Measurements from ENCODE around the gene PRR23B. TPM values are rescaled to one million over a fixed set of nuclear protein-coding genes. Genes with fewer than 3 reads are reported as not detected.

The PRR23B gene
- total RNA-seq (not detected), polyA plus RNA-seq (not detected)
- long read RNA-seq, donor 1 = 0 reads
- long read RNA-seq, donor 2 = 0 reads

DNA sequence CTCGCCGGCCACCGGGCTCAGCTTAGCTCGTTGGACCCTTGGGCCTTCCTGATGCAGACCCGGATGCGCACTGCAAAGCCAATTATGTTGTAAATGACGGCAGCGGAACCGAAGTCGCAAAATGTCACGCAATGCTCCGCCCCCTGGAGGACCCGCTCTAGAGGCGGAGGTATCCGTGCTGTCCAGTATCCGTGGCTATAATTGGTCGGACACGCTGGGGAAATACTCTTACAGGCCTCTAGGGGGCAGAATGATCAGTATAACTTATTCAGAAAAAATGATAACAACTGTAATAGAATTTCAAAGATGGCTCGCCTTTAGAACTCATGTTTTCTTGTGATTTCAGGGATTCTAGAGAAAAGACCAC, at the start of gene PRR23B:
PRR23B (minus strand) TSS at position 59 of the 367 bp plus-strand sequence. CDS start 265 bp downstream, outside the sequence.
- H3K9me3 ChIP-seq = peaks cover 0 to 30% (median 16%) of the 10 kb centered on the region in 8 donors
- H3K27me3 ChIP-seq (replicated peaks in 1 of 7) = peaks cover 0 to 19% (median 0%) of the 10 kb centered on the region in 7 donors
- no peaks in the 10 kb centered on the region for H3K36me3 ChIP-seq
- DNase-seq = no peak
- no peak within 1 kb of the TSS for H3K4me3 ChIP-seq
- TF ChIP-seq POLR2AphosphoS5 (IDR thresholded peaks at IDR 0.05) (no peak), POLR2A (IDR thresholded peaks at IDR 0.05) (no peak)
- TF ChIP-seq, protein P1, sequence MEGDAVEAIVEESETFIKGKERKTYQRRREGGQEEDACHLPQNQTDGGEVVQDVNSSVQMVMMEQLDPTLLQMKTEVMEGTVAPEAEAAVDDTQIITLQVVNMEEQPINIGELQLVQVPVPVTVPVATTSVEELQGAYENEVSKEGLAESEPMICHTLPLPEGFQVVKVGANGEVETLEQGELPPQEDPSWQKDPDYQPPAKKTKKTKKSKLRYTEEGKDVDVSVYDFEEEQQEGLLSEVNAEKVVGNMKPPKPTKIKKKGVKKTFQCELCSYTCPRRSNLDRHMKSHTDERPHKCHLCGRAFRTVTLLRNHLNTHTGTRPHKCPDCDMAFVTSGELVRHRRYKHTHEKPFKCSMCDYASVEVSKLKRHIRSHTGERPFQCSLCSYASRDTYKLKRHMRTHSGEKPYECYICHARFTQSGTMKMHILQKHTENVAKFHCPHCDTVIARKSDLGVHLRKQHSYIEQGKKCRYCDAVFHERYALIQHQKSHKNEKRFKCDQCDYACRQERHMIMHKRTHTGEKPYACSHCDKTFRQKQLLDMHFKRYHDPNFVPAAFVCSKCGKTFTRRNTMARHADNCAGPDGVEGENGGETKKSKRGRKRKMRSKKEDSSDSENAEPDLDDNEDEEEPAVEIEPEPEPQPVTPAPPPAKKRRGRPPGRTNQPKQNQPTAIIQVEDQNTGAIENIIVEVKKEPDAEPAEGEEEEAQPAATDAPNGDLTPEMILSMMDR (IDR thresholded peaks at IDR 0.05 in 8 of 11, conservative IDR thresholded peaks at IDR 0.05 in 3 of 11) = no peak
- intact Hi-C loops (cut with DNase I; ENCODE audit: low total_unique reads) = no loop called here
- WGBS, 5 donors = 56 to 74% (median 67%) methylated on average over 16 to 19 of the region's 19 CpGs
- no peak within 1 kb of the TSS for H3K27ac ChIP-seq
- H3K4me1 ChIP-seq = no peaks in the 10 kb centered on the region

DNA sequence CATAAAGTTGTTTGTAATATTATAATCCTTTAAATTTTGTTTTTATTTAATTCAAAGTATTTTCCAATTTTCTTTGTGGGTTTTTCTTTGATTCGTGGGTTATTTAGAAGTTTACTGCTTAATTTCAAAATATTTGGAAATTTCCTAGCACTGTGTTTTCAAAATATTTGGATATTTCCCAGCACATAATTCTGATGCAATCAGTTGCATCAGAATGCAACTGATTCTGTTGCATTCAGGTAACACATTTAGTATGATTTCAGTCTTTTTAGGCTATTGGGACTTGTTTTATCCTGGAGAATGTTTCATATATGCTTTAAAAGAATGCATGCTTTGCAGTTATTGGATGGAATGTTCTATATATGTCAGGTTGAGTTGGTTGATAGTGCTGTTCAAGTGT, 42.2 kb upstream of the PRR23B start:
- TF ChIP-seq, protein P1 (IDR thresholded peaks at IDR 0.05 in 8 of 11, conservative IDR thresholded peaks at IDR 0.05 in 3 of 11) = no peak
- TF ChIP-seq POLR2A (IDR thresholded peaks at IDR 0.05) = no peak
- TF ChIP-seq POLR2AphosphoS5 (IDR thresholded peaks at IDR 0.05) = no peak
- 15 to 38% (median 28%) methylated on average over 1 of the region's 1 CpG for WGBS, 5 donors
- intact Hi-C loops (cut with DNase I; ENCODE audit: low total_unique reads) = no loop called here

GRCh38 chr3:139052802-139053600, 32.3 kb upstream of the PRR23B start:
- DNase-seq = no peak
- H3K4me1 ChIP-seq = no peaks in the 10 kb centered on the region
- TF ChIP-seq POLR2AphosphoS5 (IDR thresholded peaks at IDR 0.05) (no peak), POLR2A (IDR thresholded peaks at IDR 0.05) (no peak)
- no peaks in the 10 kb centered on the region for H3K27me3 ChIP-seq (replicated peaks in 1 of 7)
- 60 to 88% (median 79%) methylated on average over 2 of the region's 2 CpGs for WGBS, 5 donors
- no peak overlapping the region for H3K27ac ChIP-seq
- intact Hi-C loops (cut with DNase I; ENCODE audit: low total_unique reads) = no loop called here
- H3K4me3 ChIP-seq = no peak overlapping the region
- H3K36me3 ChIP-seq = no peaks in the 10 kb centered on the region
- peaks cover 0 to 52% (median 38%) of the 10 kb centered on the region in 8 donors for H3K9me3 ChIP-seq

More for the DNA sequence above, 42.2 kb upstream of the PRR23B start:
- no peaks in the 10 kb centered on the region for H3K27me3 ChIP-seq (replicated peaks in 1 of 7)
- H3K4me1 ChIP-seq = no peaks in the 10 kb centered on the region
- peaks cover 0 to 3% (median 0%) of the 10 kb centered on the region in 8 donors for H3K9me3 ChIP-seq
- H3K27ac ChIP-seq = no peak overlapping the region
- no peaks in the 10 kb centered on the region for H3K36me3 ChIP-seq
- DNase-seq = no peak
- H3K4me3 ChIP-seq = no peak overlapping the region

DNA sequence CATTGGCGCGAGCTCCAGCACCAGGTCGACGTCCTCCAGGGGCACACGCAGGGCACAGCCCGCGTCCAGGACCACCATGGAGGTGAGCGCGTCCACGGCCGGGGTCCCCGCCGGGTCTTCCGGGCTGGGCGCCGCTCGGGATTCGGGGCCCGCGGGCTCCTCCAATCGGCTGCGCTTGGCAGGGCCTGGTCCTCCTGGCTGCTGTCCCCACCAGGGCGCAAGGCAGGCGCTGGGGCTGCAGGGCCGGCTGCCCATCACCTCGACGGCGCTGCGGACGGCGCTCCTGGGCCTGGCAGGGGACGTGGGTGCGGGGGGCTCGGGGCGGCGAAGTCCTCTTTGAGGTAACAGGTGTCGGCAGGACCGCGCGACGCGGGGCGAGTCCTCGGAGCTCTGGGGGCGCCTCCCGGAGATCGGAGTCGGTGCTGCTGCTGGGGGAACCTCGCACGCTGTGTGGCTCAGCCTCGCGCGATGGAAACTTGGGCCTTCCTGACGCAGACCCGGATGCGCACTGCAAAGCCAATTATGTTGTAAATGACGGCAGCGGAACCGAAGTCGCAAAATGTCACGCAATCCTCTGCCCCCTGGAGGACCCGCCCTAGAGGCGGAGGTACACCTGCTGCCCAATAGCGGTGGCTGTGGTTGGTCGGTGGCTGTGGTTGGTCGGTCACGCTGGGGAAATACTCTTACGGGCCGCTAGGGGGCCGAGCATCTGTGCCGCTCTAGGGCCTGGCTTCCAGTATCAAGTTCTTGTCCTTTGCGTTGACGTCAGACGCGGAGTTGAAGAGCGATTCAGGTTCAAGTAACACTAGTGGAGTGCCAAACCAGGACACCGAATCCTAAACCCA, 23.9 kb upstream of the PRR23B start, which contains the start of gene PRR23C:
PRR23C (minus strand) TSS at position 527 of the 845 bp plus-strand sequence; CDS start at position 255, 272 bp downstream.
- H3K4me1 ChIP-seq = no peaks in the 10 kb centered on the region
- H3K9me3 ChIP-seq = peaks cover 0 to 59% (median 22%) of the 10 kb centered on the region in 8 donors
- no peak for TF ChIP-seq POLR2A (IDR thresholded peaks at IDR 0.05)
- TF ChIP-seq, protein P1 (IDR thresholded peaks at IDR 0.05 in 8 of 11, conservative IDR thresholded peaks at IDR 0.05 in 3 of 11) = no peak
- no peak for TF ChIP-seq POLR2AphosphoS5 (IDR thresholded peaks at IDR 0.05)
- no peak within 1 kb of the TSS for H3K4me3 ChIP-seq
- H3K27me3 ChIP-seq (replicated peaks in 1 of 7) = peaks cover 0 to 16% (median 0%) of the 10 kb centered on the region in 7 donors
- WGBS, 5 donors = 48 to 75% (median 60%) methylated on average over 32 to 77 of the region's 77 CpGs
- H3K36me3 ChIP-seq = no peaks in the 10 kb centered on the region
- H3K27ac ChIP-seq = no peak within 1 kb of the TSS
- intact Hi-C loops (cut with DNase I; ENCODE audit: low total_unique reads) = no loop called here
- no peak for DNase-seq

Data from spleen (tissue), 13 donors.